ENCODE measurements around the gene MPC1. TPM values are rescaled to one million over a fixed set of nuclear protein-coding genes. Genes with fewer than 3 reads are reported as not detected.

MPC1 gene
- polyA plus RNA-seq, 1 donor from 2014 or later: 112 TPM

DNA sequence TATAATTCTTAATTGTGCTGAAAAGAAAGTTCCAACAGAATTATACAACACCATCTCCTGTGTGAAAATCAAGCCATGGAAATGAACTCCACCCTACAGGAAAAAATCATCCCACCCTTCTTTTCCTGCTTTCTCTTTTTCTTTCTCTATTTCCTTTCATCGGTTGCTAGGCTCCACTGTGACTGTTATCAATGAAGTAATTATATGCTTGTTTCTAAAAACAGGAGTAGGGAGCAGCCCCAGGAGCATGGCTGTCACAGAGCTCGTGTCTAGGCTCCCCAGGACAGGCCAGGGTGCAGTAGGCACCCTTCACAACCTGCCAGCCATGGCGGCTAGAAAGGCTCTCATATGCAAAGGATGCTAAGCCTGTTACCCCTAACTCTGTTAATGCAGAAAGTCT is 13.0 kb downstream of the MPC1 start:
- Histone ChIP-seq H3K9ac (ENCODE audit: low read length) (no peak overlapping the region), H3K36me3 (ENCODE audit: insufficient read depth, low read length) (peaks cover 10% of the 10 kb centered on the region), H3K4me3 (ENCODE audit: low read length) (no peak overlapping the region), H3K4me2 (ENCODE audit: low read length) (no peak overlapping the region), H2AFZ (ENCODE audit: low read depth, low read length) (no peak overlapping the region), H3K9me3 (ENCODE audit: low read length) (no peaks in the 10 kb centered on the region), H3K27ac (ENCODE audit: low read length) (no peak overlapping the region), H3K9me2 (ENCODE audit: insufficient read depth, low read length) (no peaks in the 10 kb centered on the region), H3F3A (ENCODE audit: insufficient read depth, low read length, poor library complexity, severe bottlenecking) (no peaks in the 10 kb centered on the region), H3K79me2 (replicated peaks; ENCODE audit: insufficient read depth, low read length) (no peaks in the 10 kb centered on the region), H4K20me1 (ENCODE audit: insufficient read depth) (no peaks in the 10 kb centered on the region), H3K27me3 (ENCODE audit: insufficient read depth, low read depth, low read length) (no peaks in the 10 kb centered on the region)
- no peak for TF ChIP-seq POLR2AphosphoS5 (IDR thresholded peaks at IDR 0.05)
- TF ChIP-seq TAF1 (IDR thresholded peaks at IDR 0.05; ENCODE audit: low read depth): no peak
- no peak for TF ChIP-seq RAD21 (conservative IDR thresholded peaks at IDR 0.05)
- TF ChIP-seq, protein P1, sequence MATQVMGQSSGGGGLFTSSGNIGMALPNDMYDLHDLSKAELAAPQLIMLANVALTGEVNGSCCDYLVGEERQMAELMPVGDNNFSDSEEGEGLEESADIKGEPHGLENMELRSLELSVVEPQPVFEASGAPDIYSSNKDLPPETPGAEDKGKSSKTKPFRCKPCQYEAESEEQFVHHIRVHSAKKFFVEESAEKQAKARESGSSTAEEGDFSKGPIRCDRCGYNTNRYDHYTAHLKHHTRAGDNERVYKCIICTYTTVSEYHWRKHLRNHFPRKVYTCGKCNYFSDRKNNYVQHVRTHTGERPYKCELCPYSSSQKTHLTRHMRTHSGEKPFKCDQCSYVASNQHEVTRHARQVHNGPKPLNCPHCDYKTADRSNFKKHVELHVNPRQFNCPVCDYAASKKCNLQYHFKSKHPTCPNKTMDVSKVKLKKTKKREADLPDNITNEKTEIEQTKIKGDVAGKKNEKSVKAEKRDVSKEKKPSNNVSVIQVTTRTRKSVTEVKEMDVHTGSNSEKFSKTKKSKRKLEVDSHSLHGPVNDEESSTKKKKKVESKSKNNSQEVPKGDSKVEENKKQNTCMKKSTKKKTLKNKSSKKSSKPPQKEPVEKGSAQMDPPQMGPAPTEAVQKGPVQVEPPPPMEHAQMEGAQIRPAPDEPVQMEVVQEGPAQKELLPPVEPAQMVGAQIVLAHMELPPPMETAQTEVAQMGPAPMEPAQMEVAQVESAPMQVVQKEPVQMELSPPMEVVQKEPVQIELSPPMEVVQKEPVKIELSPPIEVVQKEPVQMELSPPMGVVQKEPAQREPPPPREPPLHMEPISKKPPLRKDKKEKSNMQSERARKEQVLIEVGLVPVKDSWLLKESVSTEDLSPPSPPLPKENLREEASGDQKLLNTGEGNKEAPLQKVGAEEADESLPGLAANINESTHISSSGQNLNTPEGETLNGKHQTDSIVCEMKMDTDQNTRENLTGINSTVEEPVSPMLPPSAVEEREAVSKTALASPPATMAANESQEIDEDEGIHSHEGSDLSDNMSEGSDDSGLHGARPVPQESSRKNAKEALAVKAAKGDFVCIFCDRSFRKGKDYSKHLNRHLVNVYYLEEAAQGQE (IDR thresholded peaks at IDR 0.05; ENCODE audit: borderline replicate concordance): no peak
- TF ChIP-seq, protein P2, sequence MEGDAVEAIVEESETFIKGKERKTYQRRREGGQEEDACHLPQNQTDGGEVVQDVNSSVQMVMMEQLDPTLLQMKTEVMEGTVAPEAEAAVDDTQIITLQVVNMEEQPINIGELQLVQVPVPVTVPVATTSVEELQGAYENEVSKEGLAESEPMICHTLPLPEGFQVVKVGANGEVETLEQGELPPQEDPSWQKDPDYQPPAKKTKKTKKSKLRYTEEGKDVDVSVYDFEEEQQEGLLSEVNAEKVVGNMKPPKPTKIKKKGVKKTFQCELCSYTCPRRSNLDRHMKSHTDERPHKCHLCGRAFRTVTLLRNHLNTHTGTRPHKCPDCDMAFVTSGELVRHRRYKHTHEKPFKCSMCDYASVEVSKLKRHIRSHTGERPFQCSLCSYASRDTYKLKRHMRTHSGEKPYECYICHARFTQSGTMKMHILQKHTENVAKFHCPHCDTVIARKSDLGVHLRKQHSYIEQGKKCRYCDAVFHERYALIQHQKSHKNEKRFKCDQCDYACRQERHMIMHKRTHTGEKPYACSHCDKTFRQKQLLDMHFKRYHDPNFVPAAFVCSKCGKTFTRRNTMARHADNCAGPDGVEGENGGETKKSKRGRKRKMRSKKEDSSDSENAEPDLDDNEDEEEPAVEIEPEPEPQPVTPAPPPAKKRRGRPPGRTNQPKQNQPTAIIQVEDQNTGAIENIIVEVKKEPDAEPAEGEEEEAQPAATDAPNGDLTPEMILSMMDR (IDR thresholded peaks at IDR 0.05; ENCODE audit: poor library complexity, severe bottlenecking): no peak
- TF ChIP-seq SMC3 (conservative IDR thresholded peaks at IDR 0.05; ENCODE audit: poor library complexity): no peak
- no peak for TF ChIP-seq EP300 (conservative IDR thresholded peaks at IDR 0.05; ENCODE audit: poor library complexity, severe bottlenecking)
- TF ChIP-seq EZH2 (IDR thresholded peaks at IDR 0.05; ENCODE audit: borderline replicate concordance, insufficient read depth, low read length, poor library complexity, severe bottlenecking): no peak
- TF ChIP-seq MXI1 (conservative IDR thresholded peaks at IDR 0.05; ENCODE audit: poor library complexity, severe bottlenecking): no peak

DNA sequence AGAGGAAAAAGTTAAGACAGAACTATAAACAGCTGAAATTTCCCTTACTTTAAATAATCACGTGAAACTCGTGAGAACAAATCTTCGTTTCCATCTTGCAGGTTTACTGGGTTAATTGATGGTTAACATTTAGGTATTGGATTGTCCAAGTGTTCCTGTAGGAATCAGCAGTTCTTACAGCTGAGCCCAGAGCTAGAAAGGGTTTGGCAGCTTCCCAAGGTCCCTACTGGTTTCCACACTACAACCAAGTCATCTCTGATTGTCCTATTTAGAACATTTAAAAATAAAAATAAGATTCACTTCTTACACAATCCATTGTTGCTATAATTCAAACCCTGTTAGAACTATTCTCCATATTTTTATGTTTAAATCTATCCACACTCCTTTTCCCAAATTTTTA is 15.8 kb downstream of the MPC1 start:
- peaks cover 19% of the 10 kb centered on the region for H3K36me3 ChIP-seq (ENCODE audit: insufficient read depth, low read length)
- no peak overlapping the region for H2AFZ ChIP-seq (ENCODE audit: low read depth, low read length)
- no peak for TF ChIP-seq SMC3 (conservative IDR thresholded peaks at IDR 0.05; ENCODE audit: poor library complexity)
- TF ChIP-seq EZH2 (IDR thresholded peaks at IDR 0.05; ENCODE audit: borderline replicate concordance, insufficient read depth, low read length, poor library complexity, severe bottlenecking): no peak
- TF ChIP-seq, protein P1 (IDR thresholded peaks at IDR 0.05; ENCODE audit: borderline replicate concordance): no peak
- no peak for TF ChIP-seq EP300 (conservative IDR thresholded peaks at IDR 0.05; ENCODE audit: poor library complexity, severe bottlenecking)
- TF ChIP-seq TAF1 (IDR thresholded peaks at IDR 0.05; ENCODE audit: low read depth): no peak
- no peak for TF ChIP-seq MXI1 (conservative IDR thresholded peaks at IDR 0.05; ENCODE audit: poor library complexity, severe bottlenecking)
- no peaks in the 10 kb centered on the region for H4K20me1 ChIP-seq (ENCODE audit: insufficient read depth)
- H3F3A ChIP-seq (ENCODE audit: insufficient read depth, low read length, poor library complexity, severe bottlenecking): no peaks in the 10 kb centered on the region
- H3K9me3 ChIP-seq (ENCODE audit: low read length): no peaks in the 10 kb centered on the region
- no peaks in the 10 kb centered on the region for H3K9me2 ChIP-seq (ENCODE audit: insufficient read depth, low read length)
- no peak overlapping the region for H3K9ac ChIP-seq (ENCODE audit: low read length)
- no peak overlapping the region for H3K4me2 ChIP-seq (ENCODE audit: low read length)
- no peak overlapping the region for H3K27ac ChIP-seq (ENCODE audit: low read length)
- no peak overlapping the region for H3K4me3 ChIP-seq (ENCODE audit: low read length)
- H3K27me3 ChIP-seq (ENCODE audit: insufficient read depth, low read depth, low read length): no peaks in the 10 kb centered on the region
- no peaks in the 10 kb centered on the region for H3K79me2 ChIP-seq (replicated peaks; ENCODE audit: insufficient read depth, low read length)
